DND-41 (cell line): ENCODE results near the gene ALOX12B.

Source experiments
- ATAC-seq: fragments of 200-7000 bp; cut with Tn5 transposase; 3 replicates; pipeline ENCODE4 v1.9.1; 2021; ENCODE audit warnings: low read depth; ENCODE audit not compliant: insufficient read depth
- DNase-seq: peaks from one replicate; pipeline ENCODE4 v3.0.0-alpha.2; 2020
- H2AFZ ChIP-seq: 2 replicates; pipeline ENCODE4 v1.6.0; 2012; ENCODE audit warnings: low read depth, low read length
- H3K27ac ChIP-seq: 2 replicates; pipeline ENCODE4 v1.5.1; 2012; ENCODE audit warnings: low read length, inconsistent platforms
- H3K27me3 ChIP-seq: fragments of 200-600 bp; sonication (generic); 2 replicates; pipeline ENCODE4 v1.6.0; 2012; ENCODE audit warnings: low read length, mild to moderate bottlenecking, inconsistent platforms; ENCODE audit not compliant: insufficient read depth, poor library complexity
- H3K36me3 ChIP-seq: 2 replicates; pipeline ENCODE4 v1.5.1; 2012; ENCODE audit warnings: low read length, inconsistent platforms; ENCODE audit not compliant: insufficient read depth
- H3K4me1 ChIP-seq: 2 replicates; pipeline ENCODE4 v1.5.1; 2012; ENCODE audit warnings: mild to moderate bottlenecking, low read length; ENCODE audit not compliant: insufficient read depth
- H3K4me2 ChIP-seq: 2 replicates; pipeline ENCODE4 v1.6.0; 2012; ENCODE audit warnings: mild to moderate bottlenecking, moderate library complexity, low read length, inconsistent platforms; ENCODE audit not compliant: insufficient read depth
- H3K4me3 ChIP-seq, 2 experiments: fragments of 200-600 bp in 1 of 2; shearing (Covaris generic) in 1 of 2; 2 replicates each; pipeline ENCODE4 v1.5.1; 2012 to 2016; ENCODE audit warnings: inconsistent platforms in 2 of 2, low read length in 2 of 2, mild to moderate bottlenecking in 2 of 2, low read depth in 1 of 2, moderate library complexity in 1 of 2
- H3K79me2 ChIP-seq: 2 replicates; pipeline ENCODE4 v1.6.0; 2012; ENCODE audit warnings: low read length, inconsistent platforms; ENCODE audit not compliant: insufficient read depth
- H3K9ac ChIP-seq: 2 replicates; pipeline ENCODE4 v1.6.0; 2012; ENCODE audit warnings: low read depth, mild to moderate bottlenecking, inconsistent platforms, low read length, moderate library complexity
- H3K9me3 ChIP-seq: 2 replicates; pipeline ENCODE4 v1.5.1; 2012; ENCODE audit warnings: low read length, moderate library complexity, mild to moderate bottlenecking, inconsistent platforms; ENCODE audit not compliant: insufficient read depth, severe bottlenecking
- H4K20me1 ChIP-seq: 2 replicates; pipeline ENCODE4 v1.6.0; 2012; ENCODE audit warnings: low read length; ENCODE audit not compliant: insufficient read depth
- CTCF ChIP-seq: IDR thresholded peaks from 2 replicates; pipeline ENCODE4 v1.5.1; 2012; ENCODE audit warnings: borderline replicate concordance, low read length, moderate library complexity, mild to moderate bottlenecking; ENCODE audit not compliant: poor library complexity, severe bottlenecking; ENCODE audit errors: extremely low read depth
- EZH2 ChIP-seq: IDR thresholded peaks from 3 replicates; pipeline ENCODE4 v1.6.1; 2012; ENCODE audit warnings: borderline replicate concordance, low read depth, mild to moderate bottlenecking, moderate library complexity, low read length, inconsistent platforms; ENCODE audit not compliant: severe bottlenecking

The ALOX12B gene

GRCh38 chr17:8075574-8076342, 11.8 kb downstream of the ALOX12B start:
- peaks cover 42% of the 10 kb centered on the region for H3K27me3 ChIP-seq
- peaks cover 21% of the 10 kb centered on the region for H3K4me1 ChIP-seq

DNA sequence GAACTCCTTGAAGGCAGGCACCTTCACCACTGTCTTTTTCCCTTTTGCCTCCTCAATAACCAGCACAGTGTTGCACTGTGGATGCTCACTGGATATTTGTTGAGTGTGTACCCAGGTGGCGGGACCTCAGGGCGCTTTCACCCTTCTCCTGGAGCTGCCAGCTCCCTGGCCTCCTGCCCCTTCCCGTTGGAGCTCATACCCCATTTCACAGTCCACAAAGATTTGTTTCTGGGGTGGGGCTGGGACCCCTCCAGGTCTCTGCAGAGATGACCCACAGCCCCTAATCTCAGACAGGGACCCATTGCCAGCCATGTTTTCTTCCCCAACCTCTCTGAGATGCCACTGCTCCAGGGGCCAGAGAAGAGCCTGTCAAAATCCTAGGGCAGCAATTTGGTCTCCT, 12.4 kb downstream of the ALOX12B start:
- H3K27ac ChIP-seq = no peak overlapping the region
- no peak for DNase-seq
- peaks cover 9% of the 10 kb centered on the region for H4K20me1 ChIP-seq
- no peak overlapping the region for H2AFZ ChIP-seq
- H3K9ac ChIP-seq = no peak overlapping the region
- peaks cover 17% of the 10 kb centered on the region for H3K4me1 ChIP-seq
- ATAC-seq = no peak
- no peak overlapping the region for H3K4me3 ChIP-seq
- no peaks in the 10 kb centered on the region for H3K36me3 ChIP-seq
- H3K27me3 ChIP-seq = peaks cover 47% of the 10 kb centered on the region
- TF ChIP-seq EZH2 = no peak
- H3K9me3 ChIP-seq = no peaks in the 10 kb centered on the region
- H3K4me2 ChIP-seq = no peak overlapping the region
- no peaks in the 10 kb centered on the region for H3K79me2 ChIP-seq

More at GRCh38 chr17:8075574-8076342, 11.8 kb downstream of the ALOX12B start:
- no peak for TF ChIP-seq CTCF
- TF ChIP-seq EZH2 = no peak
- Histone ChIP-seq H4K20me1 (peaks cover 9% of the 10 kb centered on the region), H3K36me3 (no peaks in the 10 kb centered on the region), H3K9ac (no peak overlapping the region), H2AFZ (no peak overlapping the region), H3K9me3 (no peaks in the 10 kb centered on the region), H3K79me2 (no peaks in the 10 kb centered on the region), H3K27ac (no peak overlapping the region), H3K4me2 (no peak overlapping the region), H3K4me3 (no peak overlapping the region)
- ATAC-seq (no peak), DNase-seq (no peak)

- peaks cover 9% of the 10 kb centered on the region for H4K20me1 ChIP-seq
- DNase-seq (no peak), ATAC-seq (no peak)
- no peak overlapping the region for H2AFZ ChIP-seq
- H3K36me3 ChIP-seq = no peaks in the 10 kb centered on the region
- no peak overlapping the region for H3K4me2 ChIP-seq
- peaks cover 44% of the 10 kb centered on the region for H3K27me3 ChIP-seq
- H3K9ac ChIP-seq = no peak overlapping the region
- TF ChIP-seq EZH2 (no peak), CTCF (no peak)
- H3K9me3 ChIP-seq = no peaks in the 10 kb centered on the region
- H3K27ac ChIP-seq = no peak overlapping the region
- no peak overlapping the region for H3K4me3 ChIP-seq
- H3K79me2 ChIP-seq = no peaks in the 10 kb centered on the region
- peaks cover 11% of the 10 kb centered on the region for H3K4me1 ChIP-seq
Measured at GRCh38 chr17:8074554-8074953, 13.0 kb downstream of the ALOX12B start.

- H3K36me3 ChIP-seq = no peaks in the 10 kb centered on the region
- DNase-seq = peak; percentile 75
- H3K27me3 ChIP-seq = peaks cover 43% of the 10 kb centered on the region
- H3K27ac ChIP-seq = no peak overlapping the region
- no peak for TF ChIP-seq EZH2
- peak; percentile 92 for TF ChIP-seq CTCF
- H2AFZ ChIP-seq = no peak overlapping the region; the same call in 1 of the 2 replicates
- ATAC-seq = peak; percentile 92
- H3K9ac ChIP-seq = no peak overlapping the region
- peak overlapping the region; percentile 10; the same call in 1 of the 2 replicates for H3K4me2 ChIP-seq
- H3K9me3 ChIP-seq = no peaks in the 10 kb centered on the region
- no peak overlapping the region for H3K4me3 ChIP-seq
- H3K79me2 ChIP-seq = no peaks in the 10 kb centered on the region
- H3K4me1 ChIP-seq = peaks cover 6% of the 10 kb centered on the region
- H4K20me1 ChIP-seq = peaks cover 9% of the 10 kb centered on the region
Measured at GRCh38 chr17:8073627-8074484, 13.7 kb downstream of the ALOX12B start.
